ENCODE measurements around the gene CYP27A1.

Gene CYP27A1

GRCh38 chr2:218776488-218776887, 5.5 kb upstream of the CYP27A1 start:
- no peak for DNase-seq

- no peak for DNase-seq
These were observed 4.5 kb upstream of the CYP27A1 start for GRCh38 chr2:218777276-218777990.

- no peak for DNase-seq
These were observed 1.9 kb upstream of the CYP27A1 start for GRCh38 chr2:218780046-218780445.

GRCh38 chr2:218780851-218781690, 876 bp upstream of the CYP27A1 start:
- no peak for DNase-seq

GRCh38 chr2:218782528-218782844, 539 bp downstream of the CYP27A1 start:
- DNase-seq, result no peak

GRCh38 chr2:218783688-218784087, 1.7 kb downstream of the CYP27A1 start:
- no peak for DNase-seq

- DNase-seq, result no peak
These were observed 3.2 kb downstream of the CYP27A1 start for GRCh38 chr2:218785103-218785502.

GRCh38 chr2:218786133-218786532, 4.2 kb downstream of the CYP27A1 start:
- DNase-seq, result no peak

GRCh38 chr2:218788529-218789255, 6.7 kb downstream of the CYP27A1 start:
- no peak for DNase-seq

- DNase-seq, result no peak
These were observed 10.5 kb downstream of the CYP27A1 start for GRCh38 chr2:218792433-218792832.

- no peak for DNase-seq
These were observed 14.7 kb downstream of the CYP27A1 start for GRCh38 chr2:218796691-218797090.

GRCh38 chr2:218798767-218799504, 17.0 kb downstream of the CYP27A1 start:
- no peak for DNase-seq

GRCh38 chr2:218799990-218800389, 18.0 kb downstream of the CYP27A1 start:
- no peak for DNase-seq

- no peak for DNase-seq
These were observed 20.5 kb downstream of the CYP27A1 start for GRCh38 chr2:218802386-218802994.

- no peak for DNase-seq
These were observed 22.9 kb downstream of the CYP27A1 start for GRCh38 chr2:218804817-218805216.

- no peak for DNase-seq
These were observed 23.7 kb downstream of the CYP27A1 start for GRCh38 chr2:218805627-218806026.

GRCh38 chr2:218806346-218806978, 24.5 kb downstream of the CYP27A1 start:
- peak; percentile 55 for DNase-seq

GRCh38 chr2:218807626-218808025, 25.7 kb downstream of the CYP27A1 start:
- DNase-seq, result no peak

GRCh38 chr2:218809515-218809914, 27.6 kb downstream of the CYP27A1 start:
- DNase-seq, result no peak

GRCh38 chr2:218810256-218810655, 28.3 kb downstream of the CYP27A1 start:
- no peak for DNase-seq

- no peak for DNase-seq
These were observed 29.4 kb downstream of the CYP27A1 start for GRCh38 chr2:218811382-218811781.
